ENCODE measurements around the gene RPS27L.

Gene RPS27L

DNA sequence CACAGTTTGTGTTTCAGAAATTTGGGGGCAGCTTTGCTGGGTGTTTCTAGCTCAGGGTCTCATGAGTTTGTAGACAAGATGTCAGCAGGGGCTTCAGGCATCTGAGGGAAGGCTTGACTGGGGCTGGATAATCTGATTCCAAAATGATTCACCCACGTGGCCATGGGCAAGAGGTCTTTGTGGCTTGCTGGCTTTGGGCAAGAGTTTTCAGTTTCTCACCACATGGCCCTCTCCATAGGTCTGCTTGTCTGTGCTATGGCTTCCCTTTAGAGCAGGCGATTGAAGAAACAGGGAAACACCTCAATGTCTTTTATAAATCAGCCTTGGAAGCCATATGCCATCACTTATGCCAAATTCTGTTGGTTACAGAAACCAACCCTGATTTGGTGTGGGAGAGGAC, 11.9 kb downstream of the RPS27L start:
- no peak for DNase-seq (ENCODE audit: extremely low read depth, low read depth)
- TF ChIP-seq, protein P1, sequence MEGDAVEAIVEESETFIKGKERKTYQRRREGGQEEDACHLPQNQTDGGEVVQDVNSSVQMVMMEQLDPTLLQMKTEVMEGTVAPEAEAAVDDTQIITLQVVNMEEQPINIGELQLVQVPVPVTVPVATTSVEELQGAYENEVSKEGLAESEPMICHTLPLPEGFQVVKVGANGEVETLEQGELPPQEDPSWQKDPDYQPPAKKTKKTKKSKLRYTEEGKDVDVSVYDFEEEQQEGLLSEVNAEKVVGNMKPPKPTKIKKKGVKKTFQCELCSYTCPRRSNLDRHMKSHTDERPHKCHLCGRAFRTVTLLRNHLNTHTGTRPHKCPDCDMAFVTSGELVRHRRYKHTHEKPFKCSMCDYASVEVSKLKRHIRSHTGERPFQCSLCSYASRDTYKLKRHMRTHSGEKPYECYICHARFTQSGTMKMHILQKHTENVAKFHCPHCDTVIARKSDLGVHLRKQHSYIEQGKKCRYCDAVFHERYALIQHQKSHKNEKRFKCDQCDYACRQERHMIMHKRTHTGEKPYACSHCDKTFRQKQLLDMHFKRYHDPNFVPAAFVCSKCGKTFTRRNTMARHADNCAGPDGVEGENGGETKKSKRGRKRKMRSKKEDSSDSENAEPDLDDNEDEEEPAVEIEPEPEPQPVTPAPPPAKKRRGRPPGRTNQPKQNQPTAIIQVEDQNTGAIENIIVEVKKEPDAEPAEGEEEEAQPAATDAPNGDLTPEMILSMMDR (IDR thresholded peaks at IDR 0.05; ENCODE audit: low read depth, low read length, missing control alignments): no peak

DNA sequence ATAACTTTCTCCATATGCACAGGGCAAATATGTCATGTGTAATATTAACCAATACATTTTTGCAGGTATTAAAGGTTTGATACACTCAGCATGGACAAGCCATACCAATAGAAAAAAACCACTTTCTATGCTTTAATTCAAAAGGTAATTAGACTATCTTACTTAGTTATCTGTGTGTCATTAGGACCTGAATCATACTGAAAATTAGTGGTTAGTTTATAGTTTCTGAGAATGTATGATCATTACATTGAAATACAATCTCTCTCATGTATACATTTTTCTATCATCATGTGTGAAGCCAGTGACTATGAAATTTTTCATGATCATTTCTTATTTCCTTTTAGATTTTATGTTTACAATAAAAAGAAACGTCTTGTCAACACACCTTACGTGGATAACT, 16.3 kb downstream of the RPS27L start:
- no peak for DNase-seq (ENCODE audit: extremely low read depth, low read depth)
- TF ChIP-seq, protein P1 (IDR thresholded peaks at IDR 0.05; ENCODE audit: low read depth, low read length, missing control alignments): no peak

More for the DNA sequence above, 11.9 kb downstream of the RPS27L start:
- H3K4me3 ChIP-seq (replicated peaks; ENCODE audit: low read depth, low read length): no peak overlapping the region

DNA sequence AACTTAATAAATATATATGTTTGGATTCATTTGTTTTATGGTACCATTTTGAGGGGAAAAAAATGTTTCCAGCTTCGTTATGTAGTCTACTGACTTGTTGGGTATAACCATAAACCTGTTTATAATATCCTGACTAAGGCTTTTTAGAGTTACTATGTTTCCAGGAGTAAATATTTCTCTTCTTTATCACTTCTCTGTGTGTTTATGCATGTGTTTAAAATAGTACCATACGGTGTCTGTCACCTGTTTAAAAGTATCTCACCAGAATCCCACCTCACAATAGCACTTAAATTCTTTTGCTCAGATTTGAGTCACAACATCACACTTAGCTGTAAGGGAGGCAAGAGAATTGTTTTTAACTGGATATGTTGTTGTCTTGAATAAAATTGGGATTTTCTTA, 20.5 kb downstream of the RPS27L start:
- TF ChIP-seq, protein P1 (IDR thresholded peaks at IDR 0.05; ENCODE audit: low read depth, low read length, missing control alignments): no peak
- H3K4me3 ChIP-seq (replicated peaks; ENCODE audit: low read depth, low read length): no peak overlapping the region
- no peak for DNase-seq (ENCODE audit: extremely low read depth, low read depth)

More for the DNA sequence above, 16.3 kb downstream of the RPS27L start:
- no peak overlapping the region for H3K4me3 ChIP-seq (replicated peaks; ENCODE audit: low read depth, low read length)

DNA sequence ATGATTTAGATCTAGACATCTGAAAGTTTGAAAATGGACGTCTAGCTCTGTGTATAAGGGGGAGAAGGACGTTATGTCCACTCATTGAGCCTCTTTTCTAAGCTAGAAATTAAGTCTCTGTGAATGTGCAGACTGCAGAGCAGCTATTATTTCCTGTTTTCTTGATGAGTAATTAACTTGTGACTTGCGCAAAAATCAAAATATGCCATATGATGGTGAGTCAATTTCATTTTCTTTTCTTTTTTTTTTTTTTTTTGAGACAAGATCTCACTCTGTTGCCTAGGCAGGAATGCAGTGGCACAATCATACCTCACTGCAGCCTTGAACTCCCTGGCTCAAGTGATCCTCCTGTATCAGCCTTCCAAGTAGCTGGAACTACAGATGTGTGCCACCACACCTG, 21.5 kb downstream of the RPS27L start:
- no peak overlapping the region for H3K4me3 ChIP-seq (replicated peaks; ENCODE audit: low read depth, low read length)
- no peak for DNase-seq (ENCODE audit: extremely low read depth, low read depth)
- TF ChIP-seq, protein P1 (IDR thresholded peaks at IDR 0.05; ENCODE audit: low read depth, low read length, missing control alignments): no peak

DNA sequence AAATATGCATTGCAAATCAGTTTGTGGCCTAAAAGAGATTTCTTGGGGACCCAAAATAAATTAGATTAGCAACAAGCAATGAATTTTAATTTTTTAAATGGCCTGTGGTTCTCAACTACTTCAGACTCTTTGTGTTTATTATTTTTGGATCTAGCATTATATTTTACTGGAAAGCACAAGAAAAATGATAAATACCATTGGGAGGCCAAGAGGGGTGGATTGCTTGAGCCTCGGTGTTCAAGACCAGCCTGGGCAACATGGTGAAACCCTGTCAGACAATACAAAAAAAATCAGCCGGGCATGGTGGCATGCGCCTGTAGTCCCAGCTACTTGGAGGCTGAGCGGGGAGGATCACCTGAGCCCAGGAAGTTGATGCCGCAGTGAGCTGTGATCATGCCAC, 22.0 kb downstream of the RPS27L start:
- H3K4me3 ChIP-seq (replicated peaks; ENCODE audit: low read depth, low read length): no peak overlapping the region
- TF ChIP-seq, protein P1 (IDR thresholded peaks at IDR 0.05; ENCODE audit: low read depth, low read length, missing control alignments): no peak
- no peak for DNase-seq (ENCODE audit: extremely low read depth, low read depth)

DNA sequence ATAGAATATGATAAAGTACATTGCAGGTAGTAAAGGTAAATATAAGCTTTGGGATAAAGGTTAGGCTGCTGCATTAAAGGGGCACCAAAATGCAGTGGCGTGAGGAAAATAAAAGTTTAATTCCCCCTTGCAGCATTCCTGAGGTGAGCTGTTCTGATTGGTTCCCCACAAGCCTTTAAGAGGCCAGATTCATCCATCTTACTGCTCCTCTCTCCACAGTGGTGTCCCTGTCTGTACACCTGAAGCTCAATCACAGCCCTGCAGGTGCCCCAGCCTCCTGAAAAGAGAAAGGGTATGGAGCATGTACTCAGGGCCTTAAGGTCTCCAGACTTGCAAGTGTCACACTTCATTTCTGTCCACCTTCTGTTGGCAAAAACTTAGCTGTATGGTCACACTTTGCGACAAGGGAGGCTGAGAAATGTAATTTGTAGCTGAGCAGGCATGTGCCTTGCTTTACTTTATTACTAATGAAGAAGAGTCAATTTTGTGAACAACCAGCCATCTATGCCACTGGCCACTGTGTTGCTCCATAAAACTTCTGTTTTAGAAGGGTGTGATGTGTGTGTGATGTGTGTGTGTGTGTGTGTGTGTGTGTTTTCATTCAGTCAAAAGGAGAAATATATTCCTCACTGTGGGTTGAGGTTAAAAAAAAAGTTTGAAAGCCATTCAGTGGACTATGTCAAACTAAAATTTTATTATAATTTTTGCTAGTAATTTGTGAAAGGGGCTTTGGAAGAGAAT, 22.9 kb downstream of the RPS27L start:
- TF ChIP-seq, protein P1 (IDR thresholded peaks at IDR 0.05; ENCODE audit: low read depth, low read length, missing control alignments): no peak
- H3K4me3 ChIP-seq (replicated peaks; ENCODE audit: low read depth, low read length): no peak overlapping the region
- DNase-seq (ENCODE audit: extremely low read depth, low read depth): no peak

DNA sequence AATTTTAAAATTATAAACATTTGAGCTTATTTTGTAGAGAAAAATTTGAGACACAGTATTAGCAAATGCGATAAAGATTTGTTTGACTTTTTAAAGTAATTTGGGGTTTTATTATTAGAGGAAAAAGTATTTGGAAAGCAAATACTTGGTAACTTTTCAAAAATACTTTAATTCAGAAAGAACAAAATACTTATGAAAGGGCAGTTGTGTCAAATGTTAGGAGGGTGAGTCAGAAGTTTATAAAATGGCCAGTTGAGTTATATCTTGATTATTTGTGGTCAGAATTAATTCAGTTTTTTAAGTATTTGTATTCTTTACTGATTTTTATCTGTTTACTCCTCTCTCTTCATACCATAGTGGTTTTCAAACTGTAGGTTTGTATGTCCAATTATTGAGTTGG, 23.5 kb downstream of the RPS27L start:
- TF ChIP-seq, protein P1 (IDR thresholded peaks at IDR 0.05; ENCODE audit: low read depth, low read length, missing control alignments): no peak
- no peak overlapping the region for H3K4me3 ChIP-seq (replicated peaks; ENCODE audit: low read depth, low read length)
- no peak for DNase-seq (ENCODE audit: extremely low read depth, low read depth)

Data from HFF-Myc (cell line).